DND-41 (cell line): ENCODE results near the gene RASD2.

Experiments used
- EZH2 ChIP-seq: IDR thresholded peaks from 3 replicates; pipeline ENCODE4 v1.6.1; 2012; ENCODE audit warnings: borderline replicate concordance, low read depth, mild to moderate bottlenecking, moderate library complexity, low read length, inconsistent platforms; ENCODE audit not compliant: severe bottlenecking
- TF ChIP-seq, protein P1 (sequence below): IDR thresholded peaks from 2 replicates; pipeline ENCODE4 v1.5.1; 2012; ENCODE audit warnings: borderline replicate concordance, low read length, moderate library complexity, mild to moderate bottlenecking; ENCODE audit not compliant: poor library complexity, severe bottlenecking; ENCODE audit errors: extremely low read depth

- TF ChIP-seq, protein P1, sequence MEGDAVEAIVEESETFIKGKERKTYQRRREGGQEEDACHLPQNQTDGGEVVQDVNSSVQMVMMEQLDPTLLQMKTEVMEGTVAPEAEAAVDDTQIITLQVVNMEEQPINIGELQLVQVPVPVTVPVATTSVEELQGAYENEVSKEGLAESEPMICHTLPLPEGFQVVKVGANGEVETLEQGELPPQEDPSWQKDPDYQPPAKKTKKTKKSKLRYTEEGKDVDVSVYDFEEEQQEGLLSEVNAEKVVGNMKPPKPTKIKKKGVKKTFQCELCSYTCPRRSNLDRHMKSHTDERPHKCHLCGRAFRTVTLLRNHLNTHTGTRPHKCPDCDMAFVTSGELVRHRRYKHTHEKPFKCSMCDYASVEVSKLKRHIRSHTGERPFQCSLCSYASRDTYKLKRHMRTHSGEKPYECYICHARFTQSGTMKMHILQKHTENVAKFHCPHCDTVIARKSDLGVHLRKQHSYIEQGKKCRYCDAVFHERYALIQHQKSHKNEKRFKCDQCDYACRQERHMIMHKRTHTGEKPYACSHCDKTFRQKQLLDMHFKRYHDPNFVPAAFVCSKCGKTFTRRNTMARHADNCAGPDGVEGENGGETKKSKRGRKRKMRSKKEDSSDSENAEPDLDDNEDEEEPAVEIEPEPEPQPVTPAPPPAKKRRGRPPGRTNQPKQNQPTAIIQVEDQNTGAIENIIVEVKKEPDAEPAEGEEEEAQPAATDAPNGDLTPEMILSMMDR, result no peak
- no peak for TF ChIP-seq EZH2
These were observed 18.1 kb downstream of the RASD2 start for GRCh38 chr22:35558719-35559118.
